Measurements from ENCODE around the gene SF3B3. TPM values are rescaled to one million over a fixed set of nuclear protein-coding genes. Genes with fewer than 3 reads are reported as not detected.
A peak's percentile ranks its signal among the peaks of the same experiment; 100 is the strongest.

The SF3B3 gene
- total RNA-seq = 100 to 1,000 TPM; 140 to 144 TPM
- long read RNA-seq, donor 1, full-length matches to known transcripts = 8 of 23 reads
- long read RNA-seq, donor 1, partial matches to known transcripts = 15 of 23 reads
- long read RNA-seq, donor 1, other reads (novel, unspliced or antisense) = 0 of 23 reads
- long read RNA-seq, donor 2, transcript SF3B3-206 (3 exons, 967 nt) = major isoform, 5 of 35 reads
- long read RNA-seq, donor 2, partial matches to known transcripts = 26 of 35 reads
- long read RNA-seq, donor 2, other reads (novel, unspliced or antisense) = 4 of 35 reads

- peak; percentile 87 for DNase-seq (ENCODE audit: low spot score)
- intact Hi-C loops (cut with DNase I) = loop anchor here in 1 of 2 donors (10.0 kb wide), 1 partner anchor 131 kb away; no protein-coding TSS in a partner anchor
Observed at GRCh38 chr16:70523743-70524398, at the start of gene SF3B3. SF3B3 (plus strand) TSS chr16:70523816; CDS start chr16:70526657, 2,841 bp downstream.

DNA sequence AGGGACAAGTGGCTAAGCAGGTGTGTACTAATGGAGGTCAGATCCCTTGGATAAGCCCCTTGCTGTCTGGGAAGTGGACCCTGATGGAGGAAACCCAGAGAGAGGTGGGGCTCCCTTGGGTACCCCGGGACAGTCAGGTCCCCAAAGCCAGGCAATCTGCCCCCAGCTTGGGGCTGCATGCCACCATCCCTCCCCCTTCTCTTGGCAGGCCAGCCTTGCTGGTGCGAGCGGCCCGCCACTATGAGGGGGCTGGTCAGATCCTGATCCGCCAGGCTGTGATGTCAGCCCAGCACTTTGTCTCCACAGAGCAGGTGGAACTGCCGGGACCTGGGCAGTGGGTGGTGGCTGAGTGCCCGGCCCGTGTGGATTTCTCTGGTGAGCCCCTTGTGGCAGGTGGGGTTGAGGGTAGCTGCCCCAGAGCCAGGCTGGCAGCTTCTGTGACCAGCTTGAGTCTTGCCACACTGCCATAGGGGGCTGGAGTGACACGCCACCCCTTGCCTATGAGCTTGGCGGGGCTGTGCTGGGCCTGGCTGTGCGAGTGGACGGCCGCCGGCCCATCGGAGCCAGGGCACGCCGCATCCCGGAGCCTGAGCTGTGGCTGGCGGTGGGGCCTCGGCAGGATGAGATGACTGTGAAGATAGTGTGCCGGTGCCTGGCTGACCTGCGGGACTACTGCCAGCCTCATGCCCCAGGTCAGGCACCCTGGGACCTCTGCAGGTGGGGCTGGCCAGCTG, 49.1 kb upstream of the SF3B3 start:
- DNase-seq (ENCODE audit: low spot score) = no peak
- intact Hi-C loops (cut with DNase I) = no loop called here

DNA sequence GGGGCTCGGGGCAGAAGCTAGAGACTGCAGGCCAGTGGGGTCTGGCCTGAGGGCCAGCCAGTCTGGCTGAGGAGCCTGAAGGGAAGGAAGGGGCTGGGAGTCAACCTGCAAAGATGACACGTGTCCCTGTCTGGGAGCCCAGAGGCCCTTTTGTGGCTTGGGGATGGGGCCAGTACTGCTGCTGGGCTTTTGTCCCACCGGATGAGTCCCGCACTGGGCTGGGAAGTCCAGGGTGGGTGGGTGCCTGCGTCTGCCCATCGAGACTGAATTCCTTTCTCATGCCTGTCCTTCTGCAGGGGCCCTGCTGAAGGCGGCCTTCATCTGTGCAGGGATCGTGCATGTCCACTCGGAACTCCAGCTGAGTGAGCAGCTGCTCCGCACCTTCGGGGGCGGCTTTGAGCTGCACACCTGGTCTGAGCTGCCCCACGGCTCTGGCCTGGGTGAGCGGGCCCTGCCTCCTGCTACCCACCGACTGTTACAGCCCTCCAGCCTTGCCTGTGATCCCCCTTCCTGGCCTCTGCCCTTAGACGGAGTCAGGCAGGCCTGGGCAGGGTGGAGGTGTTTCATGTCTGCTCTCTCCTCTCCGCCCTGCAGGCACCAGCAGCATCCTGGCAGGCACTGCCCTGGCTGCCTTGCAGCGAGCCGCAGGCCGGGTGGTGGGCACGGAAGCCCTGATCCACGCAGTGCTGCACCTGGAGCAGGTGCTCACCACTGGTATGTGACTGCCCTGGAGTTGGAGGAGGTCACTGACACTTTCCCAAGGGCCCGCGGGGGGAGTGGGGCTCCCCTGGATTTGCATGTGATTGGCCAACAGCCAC, 48.4 kb upstream of the SF3B3 start:
- DNase-seq (ENCODE audit: low spot score) = no peak
- intact Hi-C loops (cut with DNase I) = no loop called here

DNA sequence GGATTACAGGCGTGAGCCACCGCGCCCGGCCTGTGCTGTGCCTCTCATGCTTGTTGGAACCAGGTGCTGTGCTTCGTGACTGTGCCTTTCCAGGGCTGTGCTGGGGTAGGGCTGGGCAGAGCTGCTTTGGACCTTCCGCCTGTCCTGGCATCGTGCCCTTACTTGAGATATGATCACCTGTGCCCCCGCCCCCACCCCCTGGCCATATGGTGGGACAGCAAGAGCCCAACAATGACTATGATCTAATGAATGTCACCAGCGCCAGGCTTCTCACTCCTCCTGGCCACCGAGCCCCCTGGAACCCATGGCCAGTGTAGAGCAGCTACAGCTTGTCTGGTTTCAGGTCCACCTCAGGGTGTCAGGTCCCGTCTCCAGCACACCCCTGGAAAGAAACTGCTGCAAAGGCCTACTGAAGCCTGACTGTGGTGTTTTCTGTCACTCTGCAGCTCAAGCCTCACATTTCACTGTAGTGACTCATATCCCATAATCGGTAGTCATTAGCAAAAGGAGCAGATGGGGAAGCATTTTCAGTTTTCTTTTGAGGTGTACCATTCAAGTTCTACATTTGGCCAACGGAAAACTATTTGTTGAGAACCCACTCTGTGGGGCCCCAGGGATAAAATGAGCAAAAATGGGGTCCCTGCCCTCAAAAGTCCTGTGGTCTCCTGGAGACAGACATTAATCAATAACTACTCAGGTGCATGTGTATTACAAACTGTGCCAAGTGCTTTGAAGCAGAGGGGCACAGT, 47.2 kb upstream of the SF3B3 start:
- intact Hi-C loops (cut with DNase I) = no loop called here
- no peak for DNase-seq (ENCODE audit: low spot score)

GRCh38 chr16:70478169-70478568, 45.4 kb upstream of the SF3B3 start:
- intact Hi-C loops (cut with DNase I) = no loop called here
- DNase-seq (ENCODE audit: low spot score) = no peak

- DNase-seq (ENCODE audit: low spot score) = no peak
- intact Hi-C loops (cut with DNase I) = no loop called here
Observed at GRCh38 chr16:70478912-70479341, 44.7 kb upstream of the SF3B3 start.

GRCh38 chr16:70480127-70481105, 43.2 kb upstream of the SF3B3 start:
- DNase-seq (ENCODE audit: low spot score) = no peak
- intact Hi-C loops (cut with DNase I) = no loop called here

DNA sequence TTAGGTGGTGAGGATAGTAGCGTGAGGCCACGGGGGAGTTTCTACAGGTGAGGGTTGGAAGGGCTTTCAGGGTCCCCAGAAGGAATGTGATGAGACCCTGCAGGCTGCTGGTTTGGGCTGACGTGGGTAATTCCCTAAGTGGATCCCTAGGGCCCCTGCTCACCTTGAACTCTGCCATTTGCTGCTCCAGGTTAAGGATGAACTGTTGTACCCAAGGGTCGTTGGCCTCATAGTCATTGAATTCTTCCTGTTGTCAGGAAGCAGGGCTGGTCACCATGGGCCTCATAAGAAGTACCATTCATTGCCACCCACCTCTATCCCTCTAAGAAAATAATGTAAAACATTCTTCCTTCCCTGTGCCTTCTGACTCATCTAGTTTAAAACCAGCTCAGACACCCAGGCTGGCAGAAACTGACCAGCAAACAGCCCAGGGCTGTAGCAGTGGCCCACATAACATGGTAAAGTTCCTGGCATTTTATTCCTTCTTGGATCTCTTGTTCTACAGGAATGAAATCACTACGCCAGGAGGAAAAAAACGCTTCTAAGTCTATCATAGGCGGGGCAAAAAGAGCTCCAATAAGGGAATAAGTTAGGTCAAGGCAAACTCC, 41.6 kb upstream of the SF3B3 start:
- intact Hi-C loops (cut with DNase I) = no loop called here
- DNase-seq (ENCODE audit: low spot score) = no peak

- no peak for DNase-seq (ENCODE audit: low spot score)
- intact Hi-C loops (cut with DNase I) = no loop called here
Observed at GRCh38 chr16:70482624-70483023, 41.0 kb upstream of the SF3B3 start.

DNA sequence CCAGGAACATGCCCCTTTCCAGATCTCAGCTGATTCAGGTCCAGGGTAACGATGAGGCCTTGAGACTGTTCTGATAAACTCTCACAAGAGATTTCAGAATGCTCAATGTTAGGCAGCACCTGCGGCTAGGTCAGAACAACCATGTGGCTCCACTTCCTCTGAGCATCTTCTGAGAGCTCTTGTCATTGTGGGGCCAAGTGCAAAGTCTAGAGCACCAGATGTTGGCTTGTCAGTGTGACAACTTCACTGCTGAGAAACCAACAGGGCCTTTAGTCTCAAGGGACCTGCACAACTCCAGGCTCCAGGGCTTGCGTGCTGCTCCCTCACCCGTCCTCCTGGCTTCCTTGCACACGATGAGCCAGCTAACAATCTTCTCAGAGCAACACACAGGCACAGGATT, 40.2 kb upstream of the SF3B3 start:
- no peak for DNase-seq (ENCODE audit: low spot score)
- intact Hi-C loops (cut with DNase I) = no loop called here

- DNase-seq (ENCODE audit: low spot score) = no peak
- intact Hi-C loops (cut with DNase I) = no loop called here
Observed at GRCh38 chr16:70484867-70485266, 38.7 kb upstream of the SF3B3 start.

DNA sequence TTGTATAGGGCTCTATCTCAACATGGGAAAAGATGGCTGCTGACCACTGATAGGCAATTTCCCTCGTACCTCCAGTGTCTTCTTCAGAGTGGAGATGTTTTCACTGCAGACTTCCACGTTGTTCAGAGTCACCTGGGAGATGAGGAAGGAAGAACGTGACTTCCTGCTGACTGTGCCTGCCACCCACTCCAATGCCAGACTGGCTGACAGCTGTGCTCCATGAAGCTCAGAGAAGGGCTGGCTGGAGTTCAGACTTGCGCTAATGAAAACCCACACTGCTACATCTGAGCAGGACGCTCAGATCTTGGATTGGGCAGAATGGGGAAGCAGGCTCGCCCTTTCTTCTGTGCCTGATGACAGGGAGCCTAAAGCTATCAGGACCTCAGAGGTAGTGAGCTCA, 33.4 kb upstream of the SF3B3 start:
- intact Hi-C loops (cut with DNase I) = no loop called here

DNA sequence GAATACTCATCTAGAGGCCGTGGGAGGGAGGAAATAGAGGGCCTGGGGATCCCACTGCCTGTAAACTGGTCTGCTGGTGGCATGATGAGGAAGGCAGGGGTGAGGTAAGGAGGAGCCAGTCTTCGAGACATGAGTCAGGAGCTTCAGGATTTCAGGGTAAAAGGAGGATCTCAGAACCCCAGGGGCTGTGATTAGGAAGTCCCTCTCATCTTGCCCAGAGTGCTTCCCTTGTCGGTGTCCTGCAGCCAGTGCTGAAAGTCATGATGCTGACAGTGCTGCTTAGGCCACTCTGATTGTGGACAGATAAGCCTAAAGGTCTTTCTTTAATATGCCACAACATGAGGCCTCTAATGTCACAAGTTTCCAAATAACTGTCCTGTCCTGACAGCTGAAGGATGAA, 29.8 kb upstream of the SF3B3 start:
- DNase-seq (ENCODE audit: low spot score) = no peak
- intact Hi-C loops (cut with DNase I) = no loop called here

More for the DNA sequence above, 33.4 kb upstream of the SF3B3 start:
- DNase-seq (ENCODE audit: low spot score) = peak; percentile 49

- intact Hi-C loops (cut with DNase I) = no loop called here
Observed at GRCh38 chr16:70494202-70494770, 29.3 kb upstream of the SF3B3 start.

DNA sequence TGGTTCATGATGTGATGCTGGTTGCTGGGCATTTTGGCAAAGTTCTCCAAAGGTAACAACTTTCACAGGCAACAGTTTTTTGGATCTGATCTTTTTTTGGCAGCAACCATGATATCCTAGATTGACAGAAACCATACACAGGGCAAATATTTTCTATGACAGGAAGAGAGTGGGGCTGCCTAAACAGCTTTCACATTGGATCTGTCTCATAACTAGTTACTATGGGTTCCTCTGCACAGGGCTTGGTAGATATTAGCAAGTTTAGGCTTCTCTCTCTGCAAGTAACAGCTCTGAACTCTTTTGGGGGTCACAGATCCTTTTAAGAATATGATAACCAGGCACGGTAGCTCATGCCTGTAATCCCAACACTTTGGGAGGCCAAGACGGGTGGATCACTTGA, 28.8 kb upstream of the SF3B3 start:
- intact Hi-C loops (cut with DNase I) = no loop called here
- DNase-seq (ENCODE audit: low spot score) = no peak

More at GRCh38 chr16:70494202-70494770, 29.3 kb upstream of the SF3B3 start:
- DNase-seq (ENCODE audit: low spot score) = no peak

DNA sequence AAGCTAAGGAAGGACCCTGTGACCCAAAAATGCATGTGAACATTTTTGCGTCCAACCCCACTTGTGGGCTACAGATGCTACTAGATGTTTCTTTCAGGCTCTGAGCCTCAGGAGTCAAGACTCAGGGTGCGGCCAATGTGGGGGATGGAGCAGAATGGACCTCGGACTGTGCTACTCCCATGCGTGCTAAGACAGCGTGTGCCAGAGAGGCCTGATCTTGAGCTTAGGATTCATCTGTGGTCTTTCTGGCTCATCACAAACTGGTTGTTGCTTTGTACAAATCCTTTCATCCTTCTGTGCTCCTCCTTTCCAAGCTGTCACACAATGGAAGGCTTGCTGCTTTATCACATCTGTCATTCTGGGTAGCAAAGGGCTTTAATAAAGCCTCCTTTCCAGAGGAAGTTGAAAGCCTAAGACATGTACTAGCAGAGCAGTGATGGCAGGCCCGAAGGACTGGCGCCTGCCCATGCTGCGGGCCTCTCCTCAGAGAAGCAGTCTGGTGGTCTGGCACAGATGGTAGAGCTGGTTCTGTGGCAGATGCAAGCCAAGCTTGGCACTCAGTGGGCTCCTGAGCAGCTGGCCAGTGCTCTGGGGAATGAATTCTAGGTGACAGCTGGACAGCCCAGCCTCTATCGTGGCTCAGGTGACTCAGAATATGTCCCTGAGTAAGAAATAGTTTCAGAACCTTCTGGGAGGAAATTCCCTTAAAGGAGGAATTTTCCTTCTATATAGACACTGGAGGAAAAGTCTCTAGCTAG, 28.0 kb upstream of the SF3B3 start:
- intact Hi-C loops (cut with DNase I) = no loop called here
- DNase-seq (ENCODE audit: low spot score) = peak; percentile 46
